T follicular helper cell (primary cell): ENCODE measurements around the gene CTRB1.

Source experiments
- DNase-seq: peaks from one replicate; pipeline ENCODE4 v3.0.0-alpha.2; 2020; ENCODE audit warnings: low read depth

CTRB1 gene

DNA sequence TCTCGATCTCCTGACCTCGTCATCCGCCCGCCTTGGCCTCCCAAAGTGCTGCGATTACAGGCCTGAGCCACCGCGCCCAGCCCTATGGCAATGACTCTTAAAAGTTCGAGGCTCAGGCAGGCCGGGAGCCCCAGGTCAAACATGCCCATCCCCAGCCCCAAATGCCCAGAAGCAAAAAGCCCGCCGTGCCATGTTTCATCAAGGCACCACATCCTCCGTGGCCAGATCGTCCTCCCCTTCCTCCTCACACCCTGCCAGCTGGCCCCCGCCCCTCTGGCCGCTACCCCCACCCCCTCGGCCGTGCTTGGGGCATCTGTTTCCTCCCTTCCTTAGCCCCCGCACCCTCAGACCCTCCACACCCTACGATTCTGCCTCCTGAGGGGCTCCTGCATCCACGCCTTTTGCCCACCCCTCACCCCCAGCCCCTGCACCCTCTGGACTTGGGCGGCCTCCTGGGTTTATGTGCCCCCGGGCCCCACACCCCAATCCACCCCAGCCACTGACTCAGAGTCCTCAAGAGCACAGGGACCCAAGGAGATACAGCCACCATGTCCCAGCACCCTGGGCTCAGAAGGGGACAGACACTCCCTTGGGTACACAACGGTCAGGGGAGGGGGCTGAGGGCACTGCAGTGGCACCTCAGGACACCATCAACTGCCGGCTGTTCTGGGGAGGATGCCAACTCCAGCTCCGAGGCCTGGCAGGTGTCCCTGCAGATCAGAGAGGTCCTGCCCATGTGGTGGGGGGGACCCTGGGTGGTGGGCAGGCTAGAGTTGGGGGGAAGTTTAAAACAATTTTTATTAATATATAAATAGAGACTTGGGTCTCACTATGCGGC, 7.1 kb downstream of the CTRB1 start:
- no peak for DNase-seq

- no peak for DNase-seq
Observed at GRCh38 chr16:75226550-75227360, 8.0 kb downstream of the CTRB1 start.

DNA sequence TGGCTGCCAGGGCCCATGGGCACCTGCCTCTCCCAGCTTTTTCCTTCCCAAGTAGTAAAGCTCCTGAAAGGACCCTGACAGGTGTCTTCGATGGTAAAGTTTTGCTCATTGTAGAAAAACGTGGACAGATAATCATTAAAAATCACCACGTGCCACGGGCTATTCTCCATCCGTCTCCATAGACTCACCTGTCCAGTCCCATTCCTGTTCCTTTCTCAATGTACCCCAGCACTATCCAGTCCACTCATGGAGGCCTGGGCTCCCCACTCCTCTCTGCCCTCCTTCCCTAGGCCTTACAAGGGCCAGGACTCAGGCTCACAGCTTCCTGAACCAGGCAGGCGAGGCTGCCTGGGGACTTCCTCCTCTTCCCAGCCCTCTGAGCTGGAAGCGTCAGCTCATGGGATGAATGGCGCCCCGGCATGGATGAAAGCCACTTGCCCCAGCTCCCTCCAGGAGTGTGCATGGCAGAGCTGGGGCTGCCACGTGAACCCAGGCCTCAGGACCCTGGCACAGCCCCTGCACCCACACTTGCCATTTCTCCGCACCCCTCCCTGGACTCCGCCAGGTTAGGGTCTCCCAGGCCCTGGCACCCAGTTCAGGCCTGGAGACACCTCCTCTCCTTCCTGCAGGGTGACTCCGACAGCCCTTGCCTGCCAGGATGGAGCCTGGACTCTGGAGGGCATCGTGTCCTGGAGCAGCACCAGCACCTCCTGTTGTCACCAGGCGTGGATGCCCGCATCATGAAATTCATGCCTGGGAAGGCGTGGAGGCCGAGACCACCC, 8.8 kb downstream of the CTRB1 start:
- no peak for DNase-seq

GRCh38 chr16:75228143-75228976, 9.6 kb downstream of the CTRB1 start:
- DNase-seq = no peak

DNA sequence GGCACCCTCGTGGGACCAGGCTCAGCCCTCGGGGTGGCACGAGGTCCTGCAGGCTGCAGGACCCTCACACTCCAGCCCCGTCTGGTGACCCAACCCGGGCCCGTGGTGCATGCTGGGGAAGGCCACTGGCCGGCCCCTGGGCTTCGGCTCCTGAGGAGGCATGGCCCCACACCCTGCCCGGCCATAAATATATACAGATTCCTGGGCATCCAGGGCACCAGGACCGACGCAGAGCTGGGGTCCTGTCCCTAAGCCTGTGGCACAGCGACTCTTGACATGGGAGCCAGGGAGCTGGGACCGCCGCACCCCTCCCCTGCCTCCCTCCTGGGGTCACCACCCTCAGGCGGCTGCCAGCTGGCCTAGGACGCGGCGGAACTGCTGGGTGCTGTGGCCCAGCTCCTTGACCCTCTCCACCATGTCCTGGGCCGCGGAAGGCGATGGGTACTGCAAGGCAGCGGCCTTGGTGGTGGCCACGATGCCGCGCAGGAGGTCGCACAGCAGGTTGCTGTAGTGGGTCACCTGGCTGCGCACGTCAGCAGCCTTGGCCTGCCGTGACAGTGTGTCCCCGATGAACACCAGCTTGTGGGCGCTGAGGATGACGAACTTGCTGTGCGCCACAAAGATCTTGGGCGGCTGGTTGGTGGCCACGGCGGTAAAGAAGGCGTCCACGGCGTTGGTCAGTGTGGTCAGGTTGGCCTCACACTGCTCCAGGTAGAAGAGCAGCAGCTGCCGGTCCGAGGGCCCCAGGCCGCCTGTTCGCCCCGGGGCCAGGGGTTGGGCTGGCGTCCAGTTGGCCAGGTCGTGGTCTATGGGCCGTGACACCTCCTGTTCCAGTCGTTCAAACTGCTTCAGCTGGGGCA, 10.6 kb downstream of the CTRB1 start:
- DNase-seq = no peak

DNA sequence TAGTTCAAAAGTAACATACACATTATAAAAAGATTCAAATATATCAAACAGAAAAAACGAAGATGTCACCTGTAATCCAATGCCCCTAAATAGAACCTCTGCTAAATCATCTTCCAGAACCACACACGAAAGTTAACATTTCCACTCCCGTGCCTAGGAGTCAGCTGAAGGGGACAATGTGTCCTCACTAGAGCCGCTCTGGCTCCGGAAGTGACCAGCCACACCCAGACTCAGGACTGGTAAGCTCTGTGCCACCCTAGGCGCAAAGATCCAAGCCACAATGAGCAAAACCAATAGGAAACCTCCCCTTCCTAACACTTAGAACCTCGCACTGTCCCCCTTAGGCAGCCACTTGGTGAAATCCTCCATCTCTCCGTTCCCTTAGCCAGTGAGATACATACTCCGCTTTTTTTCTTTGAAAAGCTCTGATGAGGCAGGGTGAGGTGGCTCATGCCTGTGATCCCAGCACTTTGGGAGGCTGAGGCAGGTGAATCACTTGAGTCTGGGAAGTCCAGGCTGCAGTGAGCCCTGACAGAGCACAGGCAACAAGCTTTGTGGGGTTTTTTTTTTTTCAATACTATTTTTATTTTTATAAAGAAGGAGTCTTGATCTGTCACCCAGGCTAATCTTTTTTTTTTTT, 11.8 kb downstream of the CTRB1 start:
- DNase-seq = no peak

- no peak for DNase-seq
Observed at GRCh38 chr16:75231570-75231969, 12.8 kb downstream of the CTRB1 start.

DNA sequence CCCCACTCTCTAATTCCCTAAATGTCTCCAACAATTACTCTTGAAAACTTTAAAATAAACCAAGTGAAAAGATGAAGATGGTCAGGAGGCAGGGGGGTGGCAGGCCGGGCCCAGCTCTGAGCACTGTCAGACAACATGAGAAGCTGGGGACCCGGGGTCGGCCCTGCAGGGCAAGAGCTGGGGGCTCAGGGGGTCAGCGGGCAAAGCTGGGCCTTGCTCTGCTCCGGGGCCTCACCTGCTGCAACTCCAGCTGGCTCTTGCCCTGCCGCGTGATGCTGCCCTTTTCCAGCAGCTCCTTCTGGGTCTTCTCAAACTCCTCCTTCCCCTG, 14.8 kb downstream of the CTRB1 start:
- DNase-seq = no peak

GRCh38 chr16:75234856-75235696, 16.3 kb downstream of the CTRB1 start:
- no peak for DNase-seq

DNA sequence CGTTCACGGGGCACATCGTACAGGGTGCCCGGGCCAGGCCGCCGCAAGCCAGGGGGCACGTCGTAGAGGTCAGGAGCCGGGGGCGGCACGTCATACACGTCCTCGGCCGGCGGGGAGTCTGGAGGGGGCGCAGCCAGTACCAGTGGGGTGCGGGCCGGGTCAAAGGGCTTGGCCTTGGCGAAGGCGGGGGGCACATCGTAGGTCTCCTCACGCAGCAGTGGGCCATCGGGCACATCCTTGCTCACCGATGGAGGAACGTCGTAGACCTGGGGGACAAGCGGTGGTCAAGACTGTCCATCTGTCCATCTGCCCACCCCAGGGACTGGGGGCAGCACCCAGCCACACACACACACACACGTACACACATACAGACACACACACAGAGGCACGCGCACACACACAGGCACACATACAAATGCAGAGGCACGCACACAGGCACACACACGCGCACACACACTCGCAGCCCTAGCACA, 17.0 kb downstream of the CTRB1 start:
- DNase-seq = no peak

DNA sequence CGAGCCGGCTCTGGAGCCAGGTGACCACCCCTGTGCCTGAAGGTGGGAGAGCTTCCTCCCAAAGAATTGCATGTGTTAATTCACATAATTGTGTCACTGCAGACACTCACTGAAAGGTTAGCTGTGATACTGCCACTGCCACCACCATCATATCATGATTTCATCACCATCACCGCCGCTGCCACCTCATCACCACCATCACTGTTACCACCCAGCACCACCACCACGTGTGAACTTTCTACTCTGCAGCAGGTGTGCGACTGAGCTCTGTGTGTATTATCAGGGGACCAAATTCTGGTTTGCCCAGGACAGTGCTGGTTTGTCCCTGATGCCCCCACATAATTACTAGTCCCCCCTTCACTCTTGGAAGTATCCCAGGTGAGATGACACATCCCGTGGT, 17.4 kb downstream of the CTRB1 start:
- no peak for DNase-seq

GRCh38 chr16:75236736-75237397, 18.1 kb downstream of the CTRB1 start:
- no peak for DNase-seq

DNA sequence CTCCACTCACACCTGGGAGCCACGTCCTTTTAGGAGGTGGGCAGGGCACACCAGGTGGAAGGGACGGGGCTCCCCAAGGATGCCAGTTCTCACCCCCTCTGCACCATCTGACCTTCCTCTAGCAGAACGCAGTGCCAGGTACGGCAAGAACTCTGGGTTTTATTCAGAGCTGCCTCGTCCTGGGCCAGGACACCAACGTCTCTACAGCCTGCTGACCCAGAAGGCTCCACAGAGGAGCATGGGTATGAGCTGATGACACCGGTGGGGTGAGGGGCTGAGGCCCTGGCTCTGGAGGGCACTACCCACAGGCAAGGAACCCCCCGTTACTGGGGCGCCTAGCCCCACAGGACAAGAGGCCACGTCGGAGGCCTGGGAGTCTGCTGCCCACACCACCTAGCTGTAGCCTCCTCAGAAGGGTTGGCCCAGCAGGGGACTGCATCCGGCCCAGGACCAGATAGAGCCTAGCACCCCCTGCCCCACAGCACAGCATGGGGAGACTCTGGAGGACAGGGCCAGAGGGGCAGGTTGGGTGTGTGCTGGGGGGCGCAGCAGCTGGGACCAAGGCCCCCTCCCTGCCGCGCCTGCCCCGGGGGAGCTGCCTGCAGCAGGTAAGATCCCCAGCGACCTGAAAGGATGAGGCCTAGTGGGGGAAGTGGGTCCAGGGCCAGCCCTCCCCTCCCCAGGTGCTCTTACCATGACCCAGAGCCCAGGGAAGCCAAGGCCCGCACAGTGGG, 18.8 kb downstream of the CTRB1 start:
- DNase-seq = no peak

DNA sequence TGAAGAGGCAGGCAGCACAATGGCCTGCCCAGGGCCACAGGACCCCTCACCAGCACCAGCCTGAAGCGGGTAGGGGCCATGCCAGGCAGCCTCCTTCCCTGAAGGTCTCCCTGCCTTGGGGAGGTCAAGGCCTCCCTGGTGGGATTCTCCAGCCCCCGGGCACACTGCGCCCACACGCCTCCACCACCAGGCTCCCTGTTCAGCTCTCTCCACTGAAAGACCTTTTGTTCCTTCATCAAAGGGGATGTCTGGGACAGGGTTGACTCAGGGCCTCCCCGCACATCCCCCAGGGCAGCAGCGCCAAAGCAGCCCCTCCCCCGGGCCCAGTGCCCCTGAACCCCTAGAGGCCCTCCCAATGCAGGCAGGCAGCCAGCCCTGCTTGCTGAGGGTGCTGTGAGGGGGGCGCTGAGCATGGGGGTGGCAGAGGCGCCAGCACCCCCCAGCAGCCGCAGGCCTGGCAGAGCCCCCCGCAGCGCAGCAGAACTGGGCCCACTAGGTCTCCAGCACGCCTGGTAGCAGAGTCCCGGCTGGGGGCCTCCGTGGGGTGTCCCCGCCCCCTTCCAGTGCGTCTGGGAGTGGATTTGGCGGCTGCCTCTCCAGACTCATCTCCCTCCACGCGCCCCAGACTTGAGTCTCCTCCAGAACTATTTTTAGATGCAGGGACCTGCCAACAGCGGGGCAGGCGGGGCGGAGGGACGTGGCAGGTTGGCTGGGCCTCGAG, 19.5 kb downstream of the CTRB1 start:
- no peak for DNase-seq

GRCh38 chr16:75238853-75239541, 20.2 kb downstream of the CTRB1 start:
- DNase-seq = no peak

DNA sequence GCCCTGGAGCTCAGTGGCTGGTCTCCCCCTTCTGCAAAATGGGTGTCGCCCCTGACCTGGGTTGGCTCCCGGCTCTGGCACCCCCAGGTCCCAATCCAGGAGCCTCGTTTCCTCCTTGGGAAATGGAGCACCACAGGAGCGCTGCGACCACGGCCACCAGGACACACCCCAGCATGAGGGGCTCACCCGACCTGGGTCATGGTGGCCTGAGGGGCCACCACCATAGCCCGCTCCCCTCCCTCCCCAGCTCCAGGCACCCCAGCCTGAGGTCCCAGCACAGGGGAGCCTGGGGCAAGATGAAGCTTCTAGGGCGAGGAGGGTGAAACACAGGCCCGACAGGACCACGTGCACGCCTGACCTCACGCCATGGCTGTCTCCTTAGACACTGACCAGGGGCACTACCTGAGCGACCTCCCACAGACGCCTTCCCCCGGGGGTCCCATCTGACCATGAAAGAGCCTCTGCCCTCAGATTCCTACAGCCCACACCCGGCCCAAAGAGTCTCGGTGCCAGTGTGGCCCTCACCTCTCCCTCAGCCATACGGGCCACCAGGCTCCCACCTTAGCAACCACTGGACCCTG, 20.8 kb downstream of the CTRB1 start:
- no peak for DNase-seq
